ENCODE measurements around the gene UMODL1.

Gene UMODL1

GRCh38 chr21:42038393-42038792, 32.7 kb upstream of the UMODL1 start:
- no peak overlapping the region for H3K4me3 ChIP-seq (ENCODE audit: low read depth, low read length)
- no peaks in the 10 kb centered on the region for H3K36me3 ChIP-seq
- no peaks in the 10 kb centered on the region for H3K27me3 ChIP-seq
- DNase-seq, result no peak
- TF ChIP-seq CTCF (IDR thresholded peaks at IDR 0.05; ENCODE audit: low read depth, low read length), result no peak
- H3K4me1 ChIP-seq, result no peaks in the 10 kb centered on the region
- no peaks in the 10 kb centered on the region for H3K9me3 ChIP-seq

- no peaks in the 10 kb centered on the region for H3K36me3 ChIP-seq
- no peak overlapping the region for H3K4me3 ChIP-seq (ENCODE audit: low read depth, low read length)
- TF ChIP-seq CTCF (IDR thresholded peaks at IDR 0.05; ENCODE audit: low read depth, low read length), result no peak
- no peaks in the 10 kb centered on the region for H3K4me1 ChIP-seq
- H3K27me3 ChIP-seq, result no peaks in the 10 kb centered on the region
- no peaks in the 10 kb centered on the region for H3K9me3 ChIP-seq
- DNase-seq, result no peak
These were observed 32.2 kb upstream of the UMODL1 start for GRCh38 chr21:42038826-42039425.

- no peaks in the 10 kb centered on the region for H3K36me3 ChIP-seq
- H3K4me1 ChIP-seq, result no peaks in the 10 kb centered on the region
- TF ChIP-seq CTCF (IDR thresholded peaks at IDR 0.05; ENCODE audit: low read depth, low read length), result no peak
- H3K4me3 ChIP-seq (ENCODE audit: low read depth, low read length), result no peak overlapping the region
- no peak for DNase-seq
- no peaks in the 10 kb centered on the region for H3K9me3 ChIP-seq
- no peaks in the 10 kb centered on the region for H3K27me3 ChIP-seq
These were observed 31.6 kb upstream of the UMODL1 start for GRCh38 chr21:42039470-42039901.

GRCh38 chr21:42039911-42040351, 31.2 kb upstream of the UMODL1 start:
- TF ChIP-seq CTCF (IDR thresholded peaks at IDR 0.05; ENCODE audit: low read depth, low read length), result no peak
- H3K4me1 ChIP-seq, result no peaks in the 10 kb centered on the region
- H3K36me3 ChIP-seq, result no peaks in the 10 kb centered on the region
- H3K4me3 ChIP-seq (ENCODE audit: low read depth, low read length), result no peak overlapping the region
- no peaks in the 10 kb centered on the region for H3K9me3 ChIP-seq
- H3K27me3 ChIP-seq, result no peaks in the 10 kb centered on the region
- no peak for DNase-seq

- DNase-seq, result no peak
These were observed 30.5 kb upstream of the UMODL1 start for GRCh38 chr21:42040411-42041180.

More at GRCh38 chr21:42040411-42041180, 30.5 kb upstream of the UMODL1 start:
- Histone ChIP-seq H3K9me3 (no peaks in the 10 kb centered on the region), H3K36me3 (no peaks in the 10 kb centered on the region), H3K4me1 (no peaks in the 10 kb centered on the region), H3K27me3 (no peaks in the 10 kb centered on the region), H3K4me3 (ENCODE audit: low read depth, low read length) (no peak overlapping the region)
- no peak for TF ChIP-seq CTCF (IDR thresholded peaks at IDR 0.05; ENCODE audit: low read depth, low read length)

Data from BE2C (cell line).